Smooth muscle cell (in vitro differentiated cells): ENCODE results near the gene LIN28B. TPM values are rescaled to one million over a fixed set of nuclear protein-coding genes. Genes with fewer than 3 reads are reported as not detected.

Source experiments
- DNase-seq: peaks from one replicate; lab custom pipeline; 2025; ENCODE audit not compliant: unreplicated experiment; lab: John Stamatoyannopoulos, UW
- H2AFZ ChIP-seq: fragments of 200-600 bp; sonication (generic); 2 replicates; pipeline ENCODE4 v1.6.0; 2016; ENCODE audit warnings: antibody characterized with exemption, low read depth, mild to moderate bottlenecking
- H3F3A ChIP-seq: fragments of 200-600 bp; sonication (generic); 2 replicates; pipeline ENCODE4 v1.6.0; 2017; ENCODE audit warnings: antibody characterized with exemption, low read depth
- H3K27ac ChIP-seq: fragments of 200-600 bp; sonication (generic); 2 replicates; pipeline ENCODE4 v1.5.1; 2016; ENCODE audit warnings: low read depth, mild to moderate bottlenecking
- H3K27me3 ChIP-seq: fragments of 200-600 bp; sonication (generic); 2 replicates; pipeline ENCODE4 v1.6.1; 2016; ENCODE audit warnings: low read depth, mild to moderate bottlenecking
- H3K36me3 ChIP-seq: fragments of 200-600 bp; sonication (generic); 2 replicates; pipeline ENCODE4 v1.5.1; 2016; ENCODE audit warnings: low read depth
- H3K4me1 ChIP-seq: fragments of 200-600 bp; sonication (generic); 2 replicates; pipeline ENCODE4 v1.5.1; 2016; ENCODE audit warnings: low read depth
- H3K4me2 ChIP-seq: fragments of 200-600 bp; sonication (generic); 2 replicates; pipeline ENCODE4 v1.6.0; 2016; ENCODE audit warnings: mild to moderate bottlenecking
- H3K4me3 ChIP-seq: fragments of 200-600 bp; sonication (generic); 2 replicates; pipeline ENCODE4 v1.5.1; 2016; ENCODE audit warnings: mild to moderate bottlenecking
- H3K79me2 ChIP-seq: fragments of 200-600 bp; sonication (generic); 2 replicates; pipeline ENCODE4 v1.6.0; 2016; ENCODE audit warnings: low read depth, mild to moderate bottlenecking
- H3K9ac ChIP-seq: fragments of 200-600 bp; sonication (generic); 2 replicates; pipeline ENCODE4 v1.6.0; 2016; ENCODE audit warnings: low read depth
- H3K9me3 ChIP-seq: fragments of 200-600 bp; sonication (generic); replicated peaks from 2 replicates; pipeline ENCODE4 v1.5.1; 2016; ENCODE audit warnings: low read depth
- H4K20me1 ChIP-seq: fragments of 200-600 bp; sonication (generic); 2 replicates; pipeline ENCODE4 v1.6.0; 2016; ENCODE audit warnings: low read depth
- WGBS: methylation state at CpG from one replicate; pipeline ENCODE4 v1.1.7; 2016; ENCODE audit warnings: low lambda C conversion rate; 5-methylcytosine and 5-hydroxymethylcytosine counted together
- polyA plus RNA-seq: library from polyadenylated mRNA; unstranded; fragments of >200 nt; fragmentation: Nextera tagmentation; extraction: Ambion mirVana; gene quantifications from 2 replicates; pipeline ENCODE4 v1.2.1, GENCODE V29; 2016
- total RNA-seq: library from RNA; depleted of rRNA; stranded (reverse); fragments of >200 nt; gene quantifications from 2 replicates; pipeline ENCODE4 v1.2.3, GENCODE V29; 2014
- TF ChIP-seq, protein P1 (sequence below): fragments of 200-600 bp; sonication (generic); IDR thresholded peaks from 2 replicates; pipeline ENCODE4 v1.5.1; 2017; ENCODE audit warnings: borderline replicate concordance, mild to moderate bottlenecking, antibody characterized with exemption; ENCODE audit not compliant: insufficient read depth, poor library complexity, severe bottlenecking

Gene LIN28B
- total and polyA plus RNA-seq, 2 experiments from 2014 or later, result 1.4 to 11.6 TPM

DNA sequence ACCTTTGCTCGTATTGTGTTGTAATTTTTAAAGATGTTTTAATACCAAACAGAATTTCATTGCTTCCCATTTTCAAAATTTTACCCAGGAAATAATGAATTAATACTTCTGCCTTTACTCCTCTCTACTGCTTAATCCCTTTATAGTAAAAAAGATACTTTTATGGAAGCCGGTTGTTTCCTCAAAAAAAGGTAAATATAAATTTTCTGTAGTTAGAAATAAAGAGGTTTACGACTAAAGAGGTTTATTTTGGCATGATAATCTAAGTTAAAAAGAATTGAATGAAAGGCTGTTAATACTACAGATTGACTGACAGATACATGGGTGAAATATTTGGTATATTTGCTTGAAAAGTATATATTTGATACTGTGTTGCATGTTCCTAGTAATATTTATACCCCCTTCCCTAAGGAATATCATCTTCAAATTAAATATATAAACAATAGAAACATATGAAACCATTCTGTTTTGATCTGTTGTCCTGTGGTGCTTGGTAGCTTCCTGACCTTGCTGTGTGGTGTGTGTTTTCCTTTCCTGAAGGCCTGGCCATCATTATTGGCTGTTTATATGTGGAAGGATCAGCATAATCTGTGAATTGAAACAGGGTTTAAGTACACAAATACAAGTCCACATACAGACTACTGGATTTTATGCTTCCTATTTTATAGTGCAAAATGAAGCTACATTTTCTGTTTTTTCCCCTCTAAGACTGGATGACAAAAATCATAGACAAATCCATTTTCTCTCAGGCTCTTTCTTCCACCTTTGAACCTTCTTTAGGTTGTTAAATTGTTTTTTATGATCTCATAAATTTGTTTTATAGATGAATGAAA, 2.3 kb downstream of the LIN28B start:
- Histone ChIP-seq H4K20me1 (no peaks in the 10 kb centered on the region), H3K4me1 (peaks cover 42% of the 10 kb centered on the region), H3K36me3 (no peaks in the 10 kb centered on the region), H3K9ac (no peak overlapping the region), H3K27me3 (no peaks in the 10 kb centered on the region), H3K4me3 (peak overlapping the region; percentile 77), H3K79me2 (peaks cover 56% of the 10 kb centered on the region), H3F3A (no peaks in the 10 kb centered on the region), H2AFZ (peak overlapping the region; percentile 95), H3K27ac (no peak overlapping the region), H3K9me3 (no peaks in the 10 kb centered on the region), H3K4me2 (peak overlapping the region; percentile 98)
- 3% methylated on average over 3 of the region's 3 CpGs for WGBS
- no peak for DNase-seq
- TF ChIP-seq, protein P1, sequence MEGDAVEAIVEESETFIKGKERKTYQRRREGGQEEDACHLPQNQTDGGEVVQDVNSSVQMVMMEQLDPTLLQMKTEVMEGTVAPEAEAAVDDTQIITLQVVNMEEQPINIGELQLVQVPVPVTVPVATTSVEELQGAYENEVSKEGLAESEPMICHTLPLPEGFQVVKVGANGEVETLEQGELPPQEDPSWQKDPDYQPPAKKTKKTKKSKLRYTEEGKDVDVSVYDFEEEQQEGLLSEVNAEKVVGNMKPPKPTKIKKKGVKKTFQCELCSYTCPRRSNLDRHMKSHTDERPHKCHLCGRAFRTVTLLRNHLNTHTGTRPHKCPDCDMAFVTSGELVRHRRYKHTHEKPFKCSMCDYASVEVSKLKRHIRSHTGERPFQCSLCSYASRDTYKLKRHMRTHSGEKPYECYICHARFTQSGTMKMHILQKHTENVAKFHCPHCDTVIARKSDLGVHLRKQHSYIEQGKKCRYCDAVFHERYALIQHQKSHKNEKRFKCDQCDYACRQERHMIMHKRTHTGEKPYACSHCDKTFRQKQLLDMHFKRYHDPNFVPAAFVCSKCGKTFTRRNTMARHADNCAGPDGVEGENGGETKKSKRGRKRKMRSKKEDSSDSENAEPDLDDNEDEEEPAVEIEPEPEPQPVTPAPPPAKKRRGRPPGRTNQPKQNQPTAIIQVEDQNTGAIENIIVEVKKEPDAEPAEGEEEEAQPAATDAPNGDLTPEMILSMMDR, result no peak

DNA sequence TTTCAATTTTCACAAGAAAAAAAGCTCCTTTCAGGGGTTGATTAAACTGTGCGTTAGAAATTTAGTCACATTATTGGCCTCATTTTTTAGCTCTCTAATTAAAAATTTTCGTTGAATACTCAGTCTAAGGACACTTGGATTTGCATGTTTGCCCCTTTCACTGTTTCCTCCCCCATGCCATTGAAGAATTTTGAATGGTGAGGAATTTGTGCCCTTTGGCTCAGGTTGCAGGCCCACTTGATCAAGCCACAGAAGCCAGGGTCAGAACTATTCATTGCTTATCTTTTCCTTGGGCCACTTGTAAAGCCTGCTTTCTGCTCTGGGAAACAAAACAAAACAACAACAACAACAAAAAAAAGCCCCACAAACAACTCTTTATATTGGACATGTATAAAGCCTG, 12.2 kb downstream of the LIN28B start:
- no peaks in the 10 kb centered on the region for H3F3A ChIP-seq

DNA sequence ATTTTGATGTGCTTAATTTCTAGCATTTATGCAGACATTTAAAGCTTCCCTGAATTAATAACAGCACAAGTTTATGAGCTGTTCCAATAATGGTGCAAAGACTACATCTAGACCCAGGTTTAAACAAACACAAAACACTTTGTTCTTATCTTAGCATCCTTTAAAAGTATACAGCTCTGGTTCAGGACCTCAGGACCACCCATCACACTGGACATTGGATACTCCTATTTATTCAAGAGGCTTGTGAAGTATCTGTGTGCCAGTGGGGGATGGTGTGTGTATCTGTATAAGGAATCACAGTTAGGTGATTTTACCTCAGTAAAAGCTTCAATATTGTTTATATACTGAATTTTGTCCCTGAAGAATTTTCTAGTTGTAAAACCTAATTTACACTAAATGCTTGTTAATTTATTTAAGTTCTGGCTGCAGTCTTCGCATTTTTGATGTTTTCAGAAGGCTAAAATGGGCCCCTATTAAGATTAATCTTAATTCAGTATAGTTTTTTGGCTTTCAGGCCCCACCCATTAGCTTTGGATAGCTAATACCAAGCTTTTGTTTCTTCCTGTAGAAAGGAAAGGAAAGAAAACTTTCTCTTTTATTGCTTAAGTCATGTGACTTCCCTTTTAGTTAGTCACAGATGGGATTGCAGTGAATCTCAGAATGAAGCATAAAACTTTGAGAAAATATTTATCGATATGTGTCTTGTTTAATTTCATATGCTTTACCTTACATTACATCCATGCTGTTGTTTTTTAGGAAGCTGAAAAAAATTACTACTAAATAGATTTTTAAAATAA, 13.1 kb downstream of the LIN28B start:
- no peaks in the 10 kb centered on the region for H3F3A ChIP-seq
- peaks cover 61% of the 10 kb centered on the region for H3K79me2 ChIP-seq
- H3K27me3 ChIP-seq, result no peaks in the 10 kb centered on the region
- no peaks in the 10 kb centered on the region for H4K20me1 ChIP-seq
- DNase-seq, result no peak
- H3K4me1 ChIP-seq, result peaks cover 42% of the 10 kb centered on the region
- H3K27ac ChIP-seq, result peak overlapping the region; percentile 8
- peak overlapping the region; percentile 72 for H2AFZ ChIP-seq
- no peaks in the 10 kb centered on the region for H3K9me3 ChIP-seq
- peak overlapping the region; percentile 75 for H3K4me2 ChIP-seq
- no peaks in the 10 kb centered on the region for H3K36me3 ChIP-seq
- 75% methylated on average over 2 of the region's 2 CpGs for WGBS
- TF ChIP-seq, protein P1, result no peak
- H3K9ac ChIP-seq, result no peak overlapping the region
- peak overlapping the region; percentile 9 for H3K4me3 ChIP-seq

More for the DNA sequence above, 12.2 kb downstream of the LIN28B start:
- Histone ChIP-seq H4K20me1 (no peaks in the 10 kb centered on the region), H3K4me2 (no peak overlapping the region), H3K9ac (no peak overlapping the region), H3K4me1 (peaks cover 42% of the 10 kb centered on the region), H3K9me3 (no peaks in the 10 kb centered on the region), H3K27me3 (no peaks in the 10 kb centered on the region), H2AFZ (no peak overlapping the region), H3K36me3 (no peaks in the 10 kb centered on the region), H3K27ac (no peak overlapping the region), H3K4me3 (no peak overlapping the region), H3K79me2 (peaks cover 61% of the 10 kb centered on the region)
- TF ChIP-seq, protein P1, result no peak
- DNase-seq, result no peak
- 15% methylated on average over 2 of the region's 2 CpGs for WGBS
